NT2/D1 (cell line): ENCODE measurements around the gene EBF4.

Source experiments
- SUZ12 ChIP-seq: IDR thresholded peaks from 2 replicates; pipeline ENCODE4 v1.6.1; 2011; ENCODE audit not compliant: insufficient read length, insufficient read depth; ENCODE audit errors: extremely low read depth
- YY1 ChIP-seq: IDR thresholded peaks from 2 replicates; pipeline ENCODE4 v1.6.1; 2011; ENCODE audit not compliant: insufficient read length, insufficient read depth
- ZNF274 ChIP-seq: IDR thresholded peaks from 2 replicates; pipeline ENCODE4 v1.6.1; 2011; ENCODE audit warnings: mild to moderate bottlenecking, low read depth, low read length

DNA sequence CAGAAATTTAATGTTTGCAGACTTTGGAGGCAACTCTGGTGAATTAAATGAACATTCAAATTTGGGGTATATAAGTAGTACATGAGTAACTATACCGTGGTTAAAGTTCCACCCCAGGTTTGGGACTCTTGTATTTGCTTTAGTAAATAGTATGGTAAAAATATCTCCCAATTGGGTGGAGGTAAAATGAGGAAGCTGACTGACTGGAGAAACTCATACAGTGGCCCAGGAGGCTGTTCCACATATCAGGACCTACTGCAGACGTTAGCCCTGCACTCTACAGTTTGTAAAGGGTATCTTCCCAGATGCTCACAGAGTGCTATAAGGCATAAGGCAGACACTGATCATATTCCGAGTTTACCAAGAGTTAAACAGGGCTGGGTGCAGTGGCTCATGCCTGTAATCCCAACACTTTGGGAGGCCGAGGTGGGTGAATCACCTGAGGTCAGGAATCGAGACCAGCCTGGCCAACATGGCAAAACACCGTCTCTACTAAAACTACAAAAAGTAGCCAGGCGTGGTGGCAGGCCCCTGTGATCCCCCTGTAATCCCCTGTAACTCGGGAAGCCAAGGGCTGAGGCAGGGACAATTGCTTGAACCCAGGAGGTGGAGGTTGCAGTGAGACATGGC, 54.2 kb downstream of the EBF4 start:
- TF ChIP-seq ZNF274 (no peak), SUZ12 (no peak), YY1 (no peak)
